GM19468 (cell line): Measurements from ENCODE around the gene MADCAM1.
"Not testable (repeated sequence)": the region's sequence is repeated elsewhere in the genome, so short reads cannot be mapped to it uniquely, and the experiment has no call there.

Source experiments
- ATAC-seq: cut with Tn5 transposase; IDR thresholded peaks from one replicate; pipeline ENCODE4 v1.9.1; 2021; ENCODE audit warnings: mild to moderate bottlenecking, moderate library complexity, moderate number of reproducible peaks; ENCODE audit not compliant: unreplicated experiment; ENCODE audit errors: extremely low read depth

Gene MADCAM1

GRCh38 chr19:464208-464545 lies 32.1 kb upstream of the MADCAM1 start:
- ATAC-seq, result no peak

DNA sequence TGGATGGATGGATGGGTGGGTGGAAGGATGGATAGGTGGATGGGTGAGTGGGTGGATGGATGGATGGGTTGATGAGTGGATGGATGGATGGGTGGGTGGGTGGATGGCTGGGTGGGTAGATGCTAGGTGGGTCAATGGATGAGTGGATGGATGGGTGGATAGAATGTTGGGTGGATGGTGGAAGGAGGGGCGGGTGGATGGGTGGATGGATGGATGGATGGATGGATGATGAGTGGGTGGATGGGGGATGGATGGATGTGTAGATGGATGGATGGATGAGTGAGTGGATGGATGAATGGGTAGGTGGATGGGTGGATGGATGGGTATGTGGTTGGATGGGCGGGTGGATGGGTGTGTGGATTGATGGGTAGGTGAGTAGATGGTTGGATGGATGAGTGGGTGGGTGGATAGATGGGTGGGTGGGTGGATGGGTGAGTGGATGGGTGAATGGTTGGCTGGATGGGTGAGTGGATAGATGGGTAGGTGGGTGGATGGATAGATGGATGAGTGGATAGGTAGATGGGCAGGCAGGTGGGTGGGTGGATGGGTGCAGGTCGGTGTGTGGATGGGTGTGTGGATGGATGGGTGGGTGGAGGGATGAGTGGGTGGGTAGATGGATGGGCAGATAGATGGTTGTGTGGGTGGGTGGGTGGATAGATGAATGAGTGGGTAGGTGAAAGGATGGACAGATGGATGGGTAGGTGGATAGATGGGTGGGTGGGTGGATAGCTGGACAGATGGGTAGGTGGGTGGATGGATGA lies 31.1 kb upstream of the MADCAM1 start:
- ATAC-seq, result no peak

DNA sequence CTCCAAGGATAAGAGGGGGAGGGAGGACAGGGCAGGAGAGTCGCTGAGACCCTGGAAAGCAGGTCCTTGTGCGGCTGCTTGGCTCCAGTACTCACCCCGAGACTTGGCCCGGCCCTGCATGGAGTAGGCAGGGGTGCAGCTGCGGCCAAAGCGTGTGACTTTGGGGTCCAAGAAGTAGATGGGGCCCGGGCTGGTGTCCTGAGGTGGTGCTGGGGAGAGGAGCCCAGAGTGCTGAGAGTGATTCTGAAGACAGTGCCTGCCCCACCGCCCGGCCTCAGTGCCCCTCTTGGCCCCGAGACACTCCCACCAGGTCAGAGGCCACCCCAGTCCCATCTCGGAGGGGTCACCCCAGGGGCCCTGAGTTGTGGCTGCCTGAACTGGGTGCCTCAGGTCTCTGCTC lies 28.7 kb upstream of the MADCAM1 start:
- ATAC-seq, result no peak

GRCh38 chr19:468587-469256 lies 27.6 kb upstream of the MADCAM1 start:
- no peak for ATAC-seq

GRCh38 chr19:469833-470232 lies 26.5 kb upstream of the MADCAM1 start:
- no peak for ATAC-seq

- no peak for ATAC-seq
Observed at GRCh38 chr19:470701-471100, 25.6 kb upstream of the MADCAM1 start.

GRCh38 chr19:472005-472858 lies 24.1 kb upstream of the MADCAM1 start:
- no peak for ATAC-seq

DNA sequence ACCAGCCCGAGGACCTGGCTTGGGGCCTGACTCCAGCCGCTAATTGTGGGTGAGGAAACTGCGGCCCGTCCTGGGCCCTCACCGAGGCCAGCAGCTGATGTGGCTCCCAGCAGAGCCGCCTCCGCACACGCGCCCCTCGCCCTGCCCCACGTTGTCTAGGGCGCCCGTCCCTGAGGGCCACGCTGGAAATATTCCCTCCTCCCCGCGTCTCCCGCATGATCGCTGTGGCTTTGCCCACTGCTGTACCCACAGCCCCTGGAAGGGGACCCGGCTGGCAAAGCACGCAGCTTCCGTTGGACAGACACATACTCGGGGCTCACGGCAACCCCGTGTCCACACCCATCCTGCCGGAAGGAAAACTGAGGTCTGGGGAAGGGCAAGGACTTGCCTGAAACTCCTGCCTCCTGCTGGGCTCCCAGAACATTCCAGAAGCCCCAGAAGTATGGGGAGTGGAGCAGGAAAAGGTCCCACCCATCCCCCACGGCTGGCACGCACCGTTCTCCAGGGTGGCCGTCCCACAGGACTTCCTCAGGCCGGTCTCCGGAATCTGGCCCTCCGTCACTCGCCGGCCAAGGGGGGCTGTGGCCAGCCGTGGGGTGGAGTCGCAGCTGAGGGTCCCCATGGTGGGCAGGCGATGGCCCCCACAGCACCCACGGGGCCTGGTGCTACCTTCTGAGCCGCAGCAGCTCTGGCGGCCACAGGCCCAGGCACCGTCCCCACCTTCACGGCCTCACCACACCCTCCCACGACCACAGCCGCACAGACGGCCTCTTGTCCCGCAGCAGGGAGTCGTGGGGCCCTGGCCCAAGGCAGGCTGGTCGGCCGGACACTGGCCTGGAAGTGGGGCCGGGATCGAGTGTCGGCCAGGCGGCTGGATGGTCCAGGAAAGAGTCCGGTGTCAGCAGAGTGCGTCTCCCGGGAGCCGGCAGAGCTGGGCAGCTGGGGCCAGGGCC lies 21.9 kb upstream of the MADCAM1 start:
- ATAC-seq, result no peak

DNA sequence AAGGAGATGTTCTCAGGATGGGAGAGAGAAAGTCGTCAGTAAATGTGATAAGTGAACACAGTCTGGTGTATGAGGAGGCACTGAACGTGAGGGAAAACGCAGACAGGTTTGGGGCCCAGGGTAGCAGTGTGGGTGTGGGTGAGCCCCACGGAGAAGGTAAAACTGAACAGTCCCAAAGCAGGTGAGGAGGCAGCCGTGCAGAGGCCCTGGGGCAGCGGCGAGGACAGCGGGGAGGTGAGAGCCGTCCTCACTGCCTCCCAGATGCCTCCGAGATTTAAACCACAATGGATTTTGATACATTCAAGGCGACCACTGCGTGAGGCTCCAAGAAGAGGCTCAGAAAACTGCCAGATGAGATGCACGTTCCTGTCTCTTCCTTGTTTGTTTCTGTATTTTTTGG lies 20.9 kb upstream of the MADCAM1 start:
- ATAC-seq, result no peak

GRCh38 chr19:478236-478903 lies 17.9 kb upstream of the MADCAM1 start:
- ATAC-seq, result no peak

GRCh38 chr19:478976-479375 lies 17.3 kb upstream of the MADCAM1 start:
- no peak for ATAC-seq

DNA sequence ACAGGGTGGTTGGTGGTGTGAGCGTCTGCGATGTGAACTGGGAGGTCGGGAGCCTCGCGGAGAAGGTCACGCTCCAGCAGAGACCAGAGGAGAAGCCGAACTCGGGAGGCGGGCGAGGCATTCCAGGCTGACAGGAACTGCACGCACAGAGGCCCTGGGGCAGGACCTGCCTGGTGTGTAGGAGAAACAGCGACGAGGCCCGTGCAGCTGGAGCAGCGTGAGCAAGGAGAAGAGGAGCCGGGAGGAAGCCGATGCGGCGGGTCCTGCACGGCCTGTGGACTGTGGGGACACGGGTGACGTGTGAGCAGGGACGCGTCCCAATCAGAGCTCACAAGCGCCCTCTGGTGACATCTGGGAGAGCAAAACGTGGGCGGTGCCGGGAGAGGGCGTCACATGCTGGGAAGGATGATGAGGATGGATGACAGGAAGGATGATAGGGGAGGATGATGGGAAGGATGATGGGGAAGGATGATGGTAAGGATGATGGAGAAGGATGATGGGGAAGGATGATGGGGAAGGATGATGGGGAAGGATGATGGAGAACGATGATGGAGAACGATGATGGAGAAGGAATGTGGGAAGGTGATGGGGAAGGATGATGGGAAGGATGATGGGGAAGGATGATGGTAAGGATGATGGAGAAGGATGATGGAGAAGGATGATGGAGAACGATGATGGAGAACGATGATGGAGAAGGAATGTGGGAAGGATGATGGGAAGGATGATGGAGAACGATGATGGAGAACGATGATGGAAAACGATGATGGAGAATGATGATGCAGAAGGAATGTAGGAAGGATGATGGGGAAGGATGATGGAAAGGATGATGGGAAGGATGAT lies 16.1 kb upstream of the MADCAM1 start:
- ATAC-seq, result no peak

GRCh38 chr19:481100-481499 lies 15.2 kb upstream of the MADCAM1 start:
- not testable (repeated sequence) for ATAC-seq

DNA sequence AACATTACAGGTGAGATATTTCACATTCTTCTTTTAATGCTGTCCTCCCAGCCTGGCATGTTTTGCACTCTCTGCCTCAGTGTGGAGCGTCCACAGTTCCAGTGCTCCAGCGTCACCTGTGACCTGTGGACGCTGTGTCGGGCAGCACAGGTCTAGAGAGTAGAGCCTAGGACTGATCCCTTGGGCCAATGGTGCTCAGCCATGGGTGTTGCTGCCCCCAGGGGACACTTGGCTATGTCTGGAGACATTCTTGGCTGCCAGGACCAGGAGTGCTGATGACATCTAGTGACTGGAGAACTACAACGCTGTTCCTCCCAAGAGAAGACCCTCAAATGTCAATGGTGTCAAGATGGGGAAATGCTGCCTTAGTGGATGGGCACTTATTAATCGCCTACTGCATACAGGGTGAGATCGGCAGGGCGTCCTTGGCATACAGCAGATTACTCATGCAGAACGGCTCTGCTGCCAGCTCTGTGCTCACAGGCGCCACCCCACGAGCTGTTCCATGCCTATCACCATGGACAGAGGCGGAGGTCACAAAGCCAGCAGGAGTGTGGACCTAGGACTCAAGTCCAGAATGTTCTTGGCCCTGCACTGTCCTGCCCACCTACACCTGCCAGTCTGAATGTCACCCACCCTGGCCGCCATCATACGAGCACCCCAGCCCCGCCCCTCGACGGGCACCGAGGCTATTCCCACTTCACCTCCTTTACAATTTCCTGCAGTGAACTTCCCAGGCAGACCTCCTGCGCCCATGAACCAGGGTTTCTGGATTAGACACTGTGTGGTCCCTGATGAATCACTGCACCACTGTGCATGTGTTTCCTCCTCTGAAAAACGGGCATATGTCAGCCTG lies 13.9 kb upstream of the MADCAM1 start:
- ATAC-seq, result no peak

DNA sequence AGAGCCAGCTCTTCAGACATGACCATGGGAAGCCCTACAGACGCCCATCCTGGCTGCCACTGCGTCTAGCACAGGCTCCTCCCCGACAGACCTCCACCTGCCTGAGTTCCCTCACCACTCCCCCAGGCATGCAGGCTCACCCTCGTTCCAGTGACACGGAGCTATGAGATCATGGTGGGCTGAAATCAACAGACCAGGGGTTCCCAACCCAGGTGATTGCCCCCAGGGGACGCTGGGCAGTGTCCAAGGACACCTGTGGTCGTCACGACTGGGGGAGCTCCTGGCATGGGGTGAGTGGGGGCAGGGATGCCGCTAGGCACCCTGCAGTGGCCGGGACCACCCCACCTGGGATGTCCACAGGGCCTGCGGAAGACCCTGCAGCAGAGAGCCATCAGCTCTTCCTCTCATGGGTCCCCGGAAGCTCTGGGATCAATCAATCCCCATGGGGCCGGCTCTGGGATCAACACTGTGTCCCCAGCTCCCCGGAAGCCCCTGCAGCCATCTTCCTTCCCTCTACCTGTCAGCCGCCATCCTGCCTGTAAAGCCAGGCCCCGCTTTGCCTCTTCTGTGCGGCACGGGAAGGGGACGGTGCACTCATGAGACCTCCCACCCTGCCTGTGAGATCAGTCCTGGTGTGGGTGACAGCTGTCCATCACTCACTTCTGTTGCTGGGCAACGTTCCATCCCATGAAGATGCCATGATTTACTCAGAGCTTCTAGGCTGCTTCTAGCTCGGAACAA lies 12.8 kb upstream of the MADCAM1 start:
- no peak for ATAC-seq

DNA sequence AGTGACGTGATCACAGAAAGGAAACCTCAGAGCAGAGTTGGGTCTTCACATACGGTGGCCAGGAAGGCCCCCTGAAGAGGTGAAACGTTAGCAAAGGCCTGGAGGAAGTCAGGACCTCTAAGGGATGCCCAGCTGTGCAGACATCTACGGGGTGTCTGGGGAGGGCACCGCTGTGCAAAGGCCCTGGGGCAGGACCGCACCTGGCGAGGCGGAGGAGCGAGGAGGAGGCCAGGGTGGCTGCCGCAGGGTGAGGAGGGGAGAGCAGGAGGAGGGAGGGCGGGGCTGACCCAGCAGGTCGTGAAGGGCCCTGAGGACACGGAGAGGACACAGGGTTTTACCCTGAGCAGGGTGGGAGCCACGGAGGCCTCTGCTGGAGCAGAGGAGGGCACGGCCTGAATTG lies 11.8 kb upstream of the MADCAM1 start:
- no peak for ATAC-seq

DNA sequence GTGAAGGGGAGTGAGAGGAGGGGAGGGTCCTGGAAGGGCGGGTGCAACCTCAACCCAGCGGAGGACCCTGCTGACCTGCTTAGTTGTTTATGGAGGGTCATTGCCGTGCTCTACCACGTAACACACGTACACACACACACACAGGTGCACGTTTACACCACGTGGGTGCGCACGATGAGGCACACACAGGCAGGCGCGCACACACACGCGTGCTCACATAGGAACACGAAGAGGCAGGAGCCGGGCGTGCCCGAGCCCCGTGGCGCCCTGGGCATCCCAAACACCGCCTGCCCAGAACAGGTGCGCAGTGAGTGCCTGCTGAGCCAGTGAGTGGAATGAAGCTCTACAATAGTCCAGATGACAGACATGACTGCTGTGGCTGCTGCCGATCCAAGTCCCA lies 11.2 kb upstream of the MADCAM1 start:
- ATAC-seq, result no peak
